GDM1 (cell line): ENCODE results near the gene METAP2.
"Not testable (repeated sequence)": the region's sequence is repeated elsewhere in the genome, so short reads cannot be mapped to it uniquely, and the experiment has no call there.

ENCODE experiments used
- DNase-seq: peaks from one replicate; lab custom pipeline; 2025; lab: John Stamatoyannopoulos, UW

Gene METAP2

DNA sequence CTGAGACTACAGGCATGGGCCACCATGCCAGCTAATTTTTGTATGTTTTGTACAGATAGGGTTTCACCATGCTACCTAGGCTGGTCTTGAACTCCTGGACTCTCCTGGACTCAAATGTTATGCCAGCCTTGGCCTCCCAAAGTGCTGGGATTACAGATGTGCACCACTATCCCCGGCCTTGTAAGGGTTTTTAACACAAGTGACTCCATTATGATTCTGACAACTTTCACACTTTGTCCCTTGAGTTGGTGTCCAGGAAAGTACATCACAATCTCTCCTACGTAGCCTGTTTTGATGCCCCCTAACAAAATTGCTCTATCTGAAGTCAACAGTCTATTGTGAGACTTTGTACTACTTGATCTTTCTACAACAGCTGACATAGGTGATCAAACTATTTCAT lies 11.4 kb upstream of the METAP2 start:
- DNase-seq: no peak

DNA sequence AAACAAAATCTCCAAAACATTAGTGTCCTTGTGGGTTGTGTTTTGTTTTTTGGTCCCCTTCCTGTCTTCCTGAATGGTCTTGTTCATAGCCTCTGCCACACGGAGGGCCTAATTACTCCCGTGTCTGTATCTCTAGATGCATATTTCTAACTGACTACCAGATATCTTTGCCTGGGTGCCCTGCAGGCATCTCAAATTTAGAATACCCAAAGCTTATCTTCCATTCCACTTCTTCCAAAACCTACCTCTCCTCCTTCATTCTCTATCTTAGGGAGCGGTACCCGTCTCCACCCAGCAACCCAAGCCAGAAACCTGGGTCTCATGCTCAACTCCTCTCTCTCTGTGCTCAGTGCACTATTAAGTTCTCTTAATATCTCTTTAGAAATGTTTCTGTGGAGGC lies 10.9 kb upstream of the METAP2 start:
- no peak for DNase-seq

DNA sequence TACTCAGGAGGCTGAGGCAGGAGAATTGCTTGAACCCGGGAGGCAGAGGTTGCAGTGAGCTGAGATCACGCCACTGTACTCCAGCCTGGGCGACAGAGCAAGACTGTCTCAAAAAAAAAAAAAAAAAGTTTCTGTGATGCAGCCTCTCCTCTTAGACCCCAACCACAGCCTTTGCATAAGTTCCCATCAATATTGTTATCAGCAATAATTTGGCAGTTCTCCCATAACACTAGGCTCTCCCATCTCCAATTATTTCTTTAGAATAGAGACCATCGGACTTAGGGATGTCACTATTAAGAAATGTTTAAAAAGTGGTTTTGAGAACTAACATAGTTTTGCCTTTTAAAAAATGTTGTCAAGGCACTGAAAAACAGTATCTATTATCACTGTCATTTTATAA lies 10.2 kb upstream of the METAP2 start:
- not testable (repeated sequence) for DNase-seq

DNA sequence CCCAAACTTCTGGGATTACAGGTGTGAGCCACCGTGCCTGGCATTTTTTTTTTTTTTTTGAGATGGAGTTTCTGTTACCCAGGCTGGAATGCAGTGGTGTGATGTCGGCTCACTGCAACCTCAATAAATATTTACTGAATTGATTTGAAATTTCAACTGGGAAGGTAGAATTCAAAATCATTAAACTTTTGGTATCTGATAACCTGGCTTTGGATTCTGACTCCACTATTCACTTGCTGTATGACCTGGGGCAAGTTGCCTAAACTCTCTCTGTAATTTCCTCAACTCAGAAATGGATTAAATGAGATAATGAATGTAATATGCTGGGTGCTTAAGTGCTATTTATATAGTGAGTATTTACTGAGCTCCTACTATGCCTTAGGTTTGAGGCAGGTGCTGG lies 8.7 kb upstream of the METAP2 start:
- DNase-seq: no peak

DNA sequence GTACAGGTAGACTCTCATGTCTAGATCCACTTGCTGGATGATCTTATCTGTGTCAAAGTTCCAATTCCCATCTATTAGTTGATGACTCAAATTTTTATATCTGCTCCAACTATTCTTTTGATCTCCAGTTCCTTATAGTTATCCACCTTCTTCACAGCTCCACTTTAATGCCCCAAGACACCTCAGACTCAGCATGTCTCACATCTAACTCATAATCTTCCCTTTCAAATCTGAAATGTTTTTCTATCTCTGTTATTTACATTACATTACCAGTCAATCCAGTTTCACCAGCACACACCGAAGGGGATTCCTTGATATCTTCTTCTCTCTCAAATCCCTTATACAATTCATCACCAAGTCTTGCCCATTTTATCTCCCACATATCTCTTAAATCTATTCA lies 3.7 kb upstream of the METAP2 start:
- no peak for DNase-seq

DNA sequence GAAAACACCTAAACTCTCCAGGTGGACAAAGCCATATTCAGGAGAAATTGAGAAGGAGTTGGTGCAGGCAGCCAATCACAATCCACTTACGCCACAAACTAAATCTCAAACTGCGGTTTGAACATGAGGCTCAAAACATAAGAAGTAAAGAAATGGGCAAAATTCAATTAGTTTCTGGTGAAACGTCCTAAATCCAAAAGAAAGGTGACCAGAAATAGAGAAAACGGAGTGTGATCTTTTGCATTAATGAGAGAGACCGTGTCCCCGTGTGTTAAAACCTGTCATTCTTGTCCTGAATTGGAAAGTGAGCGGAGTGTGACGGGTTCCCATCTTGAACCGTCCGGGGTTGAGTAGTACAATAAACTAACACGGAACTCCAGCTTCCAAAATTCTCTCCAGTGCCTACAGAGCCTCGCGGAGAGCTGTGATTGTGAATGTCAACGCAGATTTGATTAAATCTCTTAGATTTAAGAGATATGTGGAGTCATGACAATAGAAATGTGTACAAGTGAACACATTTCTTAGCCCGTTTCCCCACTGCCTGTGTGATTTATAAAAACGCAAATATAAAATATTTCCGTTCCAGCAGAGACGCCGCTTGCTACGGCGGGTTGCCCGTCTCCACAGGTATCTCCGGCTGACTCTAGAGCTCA lies 595 bp upstream of the METAP2 start:
- DNase-seq: no peak

DNA sequence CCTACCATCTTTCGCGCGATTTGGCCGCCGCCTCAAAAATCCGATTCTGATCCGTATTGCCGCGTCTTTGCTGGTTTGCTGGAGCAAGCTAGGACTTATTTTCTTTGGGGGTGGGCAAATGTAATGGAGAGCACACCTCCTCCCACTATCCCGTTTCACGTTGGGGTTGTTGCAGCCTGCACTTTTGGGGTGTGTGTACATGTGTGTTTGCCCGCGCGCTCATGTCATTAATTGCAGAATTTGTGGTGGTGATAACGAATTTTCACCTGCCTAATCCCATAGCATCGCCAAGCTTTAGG lies 657 bp downstream of the METAP2 start:
- no peak for DNase-seq

DNA sequence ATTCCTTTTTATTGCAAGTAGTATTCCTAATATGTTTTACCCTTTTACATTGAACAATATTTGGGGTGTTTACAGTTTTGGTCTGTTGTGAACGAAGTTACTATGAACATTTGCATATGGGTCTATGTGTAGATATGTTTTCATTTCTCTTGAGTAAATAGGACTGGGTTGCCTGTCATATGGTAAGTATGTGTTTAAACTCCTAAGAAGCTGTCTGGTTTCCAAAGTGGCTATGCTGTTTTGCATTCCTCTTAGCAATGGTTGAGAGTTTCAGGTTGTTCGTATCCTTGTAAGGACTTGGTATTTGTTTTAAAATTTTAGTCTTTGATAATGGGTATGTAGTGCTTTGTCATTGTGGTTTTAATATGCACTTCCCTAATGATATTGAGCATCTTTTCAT lies 6.3 kb downstream of the METAP2 start:
- no peak for DNase-seq

DNA sequence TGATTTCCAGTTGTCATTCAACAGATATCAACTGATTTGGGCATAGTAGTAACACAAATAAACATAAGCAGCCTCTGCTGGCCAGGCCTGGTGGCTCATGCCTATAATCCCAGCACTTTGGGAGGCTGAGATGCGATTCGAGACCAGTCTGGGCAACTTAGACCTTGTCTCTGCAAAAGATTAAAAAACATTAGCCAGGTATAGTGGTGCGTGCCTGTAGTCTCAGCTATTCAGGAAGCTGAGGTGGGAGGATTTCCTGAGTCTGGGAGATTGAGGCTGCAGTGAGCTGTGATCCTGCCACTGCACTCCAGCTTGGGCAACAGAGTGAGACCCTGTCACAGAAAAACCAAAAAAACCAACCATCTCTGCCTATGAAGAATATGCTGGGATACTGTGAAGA lies 7.1 kb downstream of the METAP2 start:
- DNase-seq: no peak

DNA sequence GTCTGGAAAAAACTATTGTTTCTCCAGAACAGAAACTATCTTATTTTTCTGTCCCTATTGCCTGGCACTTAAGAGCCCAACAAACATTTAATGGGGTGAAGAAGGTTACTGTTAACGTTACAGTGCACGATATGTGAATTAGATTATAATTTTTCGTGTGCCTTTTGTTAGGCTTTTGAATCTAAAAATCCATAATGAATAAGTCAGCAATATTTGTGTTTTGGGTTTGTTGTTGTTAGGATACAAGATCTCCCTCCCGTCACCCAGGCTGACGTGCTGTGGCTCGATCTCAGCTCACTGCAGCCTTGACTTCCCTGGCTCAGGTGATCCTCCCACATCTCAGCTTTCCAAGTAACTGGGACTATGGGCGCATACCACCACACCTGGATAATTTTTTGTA lies 7.9 kb downstream of the METAP2 start:
- DNase-seq: no peak

DNA sequence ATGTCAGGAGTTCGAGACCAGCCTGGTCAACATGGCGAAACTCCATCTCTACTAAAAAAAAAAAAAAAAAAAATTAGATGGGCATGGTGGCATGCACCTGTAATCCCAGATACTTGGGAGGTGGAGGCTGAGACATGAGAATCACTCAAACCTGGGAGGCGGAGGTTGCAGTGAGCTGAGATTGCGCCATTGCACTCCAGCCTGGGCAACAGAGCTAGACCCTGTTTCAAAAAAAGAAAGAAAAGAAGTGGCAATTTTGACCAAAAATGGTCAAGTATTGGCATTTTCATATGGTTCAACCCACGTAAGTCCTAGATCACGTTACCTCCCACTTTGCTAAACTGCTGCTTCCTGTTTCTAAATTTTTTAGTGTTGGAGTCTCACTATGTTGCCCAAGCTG lies 8.6 kb downstream of the METAP2 start:
- DNase-seq: not testable (repeated sequence)

DNA sequence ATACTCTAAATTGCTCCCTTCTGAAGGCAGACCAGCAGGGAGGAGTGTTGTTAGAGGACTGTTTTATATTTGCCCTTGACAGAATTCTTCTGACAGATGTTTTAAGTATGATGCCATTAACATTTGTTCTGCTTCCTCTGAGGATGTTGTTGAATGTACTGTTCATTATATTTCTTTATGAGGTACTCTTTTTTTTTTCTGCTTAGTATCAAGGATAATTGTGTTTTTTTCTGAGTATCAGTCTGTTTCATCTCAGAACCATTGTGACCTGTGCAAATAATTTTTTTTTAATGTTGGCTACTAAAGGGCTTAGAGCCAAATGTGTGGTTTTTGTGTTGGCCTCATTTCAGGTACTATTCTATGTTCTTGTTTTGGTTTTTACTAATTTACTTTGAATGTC lies 10.6 kb downstream of the METAP2 start:
- no peak for DNase-seq

DNA sequence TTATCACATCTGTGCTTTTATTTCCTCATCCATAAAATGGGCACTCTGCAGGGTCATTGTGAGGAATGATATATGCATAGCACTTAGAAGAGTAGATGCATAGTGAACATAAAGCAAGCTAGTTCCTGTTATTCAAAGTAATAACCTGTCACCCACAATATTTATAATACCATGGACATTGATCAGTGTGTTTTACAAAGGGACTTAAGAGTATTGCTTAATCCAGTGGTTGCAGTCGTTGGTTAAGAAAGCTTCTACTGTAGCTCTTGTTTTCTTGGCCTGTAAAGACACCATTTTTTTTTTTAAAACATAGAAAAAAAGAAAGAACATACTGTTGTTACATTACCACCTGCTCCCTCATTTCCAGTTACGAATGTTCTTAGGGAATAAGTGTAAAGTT lies 13.1 kb downstream of the METAP2 start:
- no peak for DNase-seq

DNA sequence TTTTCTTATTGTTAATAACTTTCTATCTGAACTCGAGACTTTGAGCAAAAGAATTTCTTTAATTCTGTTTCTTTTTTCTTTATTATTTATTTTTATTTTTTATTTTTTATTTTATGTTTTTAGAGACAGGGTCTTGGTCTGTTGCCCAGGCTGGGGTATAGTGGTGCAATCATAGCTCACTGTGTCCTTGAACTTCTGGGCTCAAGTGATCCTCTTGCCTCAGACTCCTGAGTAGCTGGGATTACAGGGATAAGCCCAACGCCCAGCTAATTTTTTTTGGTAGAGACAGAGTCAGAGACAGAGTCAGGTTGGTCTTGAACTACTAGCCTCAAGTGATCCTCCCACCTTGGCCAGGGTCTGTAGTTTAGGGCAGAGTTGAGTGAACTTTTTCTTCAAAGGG lies 18.5 kb downstream of the METAP2 start:
- DNase-seq: no peak

DNA sequence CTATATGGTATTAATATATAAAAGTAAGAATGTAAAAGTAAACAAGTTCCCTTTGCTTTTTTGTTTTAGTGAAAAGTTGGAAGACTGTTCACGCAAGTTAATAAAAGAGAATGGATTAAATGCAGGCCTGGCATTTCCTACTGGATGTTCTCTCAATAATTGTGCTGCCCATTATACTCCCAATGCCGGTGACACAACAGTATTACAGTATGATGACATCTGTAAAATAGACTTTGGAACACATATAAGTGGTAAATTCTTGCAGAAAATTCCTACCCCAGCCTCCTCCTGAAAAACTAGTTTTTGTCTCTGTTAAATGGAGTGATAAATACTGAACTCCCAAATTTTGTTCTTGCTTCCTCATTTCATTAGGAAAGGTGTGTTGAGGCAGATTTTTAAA lies 20.9 kb downstream of the METAP2 start:
- no peak for DNase-seq

DNA sequence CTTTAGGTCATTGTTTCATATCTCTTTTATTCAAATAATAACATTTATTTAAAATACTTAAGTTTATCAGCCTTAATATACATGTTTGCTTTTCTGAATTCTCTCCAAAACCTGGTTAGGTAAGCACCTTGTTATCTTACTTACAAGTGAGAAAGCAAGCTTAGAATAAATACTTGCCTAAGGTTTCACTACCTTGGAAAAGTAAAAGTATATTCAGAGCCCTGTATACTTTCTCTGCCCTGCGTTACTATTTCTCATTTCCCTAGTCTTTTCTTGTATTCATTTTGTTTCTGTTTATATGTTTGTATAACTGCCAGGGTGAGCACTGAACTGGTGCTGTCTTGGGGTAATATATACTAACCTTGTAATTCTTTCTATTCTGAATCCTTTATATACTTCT lies 21.5 kb downstream of the METAP2 start:
- DNase-seq: no peak

DNA sequence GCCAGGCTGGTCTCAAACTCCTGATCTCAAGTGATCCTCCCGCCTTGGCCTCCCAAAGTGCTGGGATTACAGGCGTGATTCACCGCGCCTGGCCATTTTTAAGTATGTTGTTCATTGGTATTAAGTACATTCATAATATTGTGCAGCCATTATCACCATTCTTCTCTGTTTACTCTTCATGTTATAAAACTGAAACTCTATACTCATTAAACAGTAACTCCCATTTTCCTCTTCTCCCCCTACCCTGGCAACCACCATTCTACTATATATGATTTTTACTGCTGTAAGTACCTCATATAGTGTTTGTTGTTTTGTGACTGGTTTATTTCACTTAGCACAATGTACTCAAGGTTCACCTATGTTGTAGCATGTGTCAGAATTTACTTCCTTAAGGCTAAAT lies 23.1 kb downstream of the METAP2 start:
- DNase-seq: no peak

DNA sequence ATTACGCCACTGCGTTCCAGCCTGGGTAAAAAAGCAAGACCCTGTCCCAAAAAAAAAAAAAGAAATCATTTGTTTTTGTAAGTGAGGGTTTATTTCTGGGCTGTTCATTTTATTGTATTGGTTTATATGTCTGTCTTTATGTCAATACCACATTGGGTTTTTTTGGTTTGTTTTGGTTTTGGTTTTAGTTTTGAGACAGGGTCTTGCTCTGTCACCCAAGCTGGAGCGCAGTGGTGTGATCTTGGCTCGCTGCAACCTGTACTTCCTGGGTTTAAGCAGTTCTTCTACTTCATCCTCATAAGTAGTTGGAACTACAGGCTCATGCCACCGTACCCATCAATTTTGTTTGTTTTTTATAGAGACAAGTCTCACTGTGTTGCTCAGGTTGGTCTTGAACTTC lies 25.0 kb downstream of the METAP2 start:
- no peak for DNase-seq

DNA sequence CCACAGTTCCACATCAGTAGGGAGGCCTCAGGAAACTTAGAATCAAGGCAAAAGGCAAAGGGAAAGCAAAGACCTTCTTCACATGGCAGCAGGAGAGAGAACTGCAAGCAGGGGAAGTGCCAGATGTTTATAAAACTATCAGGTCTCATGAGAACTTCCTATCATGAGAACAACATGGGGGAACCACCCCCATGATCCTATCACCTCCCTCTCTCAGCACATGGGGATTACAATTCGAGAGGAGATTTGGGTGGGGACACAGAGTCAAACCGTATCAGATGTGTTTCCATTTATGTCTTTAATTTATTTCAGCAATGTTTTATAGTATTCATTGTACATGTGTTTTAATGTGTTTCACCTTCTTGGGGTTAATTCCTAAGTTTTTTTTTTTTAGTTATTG lies 25.8 kb downstream of the METAP2 start:
- no peak for DNase-seq

DNA sequence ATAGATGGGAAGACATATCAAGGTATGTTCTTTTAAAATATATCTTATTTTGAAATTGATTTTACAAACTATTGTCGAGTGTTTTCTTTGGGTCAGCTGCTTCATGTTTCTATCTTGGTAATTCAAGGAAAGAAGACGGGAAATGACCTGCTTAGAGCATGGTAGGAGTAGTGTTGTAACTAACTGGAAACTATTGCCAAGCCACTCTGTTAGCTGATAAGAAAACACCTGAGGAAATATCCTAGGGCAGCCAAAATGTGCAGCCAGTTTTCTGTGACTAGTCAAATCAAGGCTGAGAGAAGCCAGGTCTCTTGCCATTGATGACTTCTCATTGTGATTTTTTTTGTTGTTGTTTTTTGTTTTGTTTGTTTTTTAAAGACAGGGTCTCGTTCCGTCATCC lies 30.2 kb downstream of the METAP2 start:
- DNase-seq: no peak

DNA sequence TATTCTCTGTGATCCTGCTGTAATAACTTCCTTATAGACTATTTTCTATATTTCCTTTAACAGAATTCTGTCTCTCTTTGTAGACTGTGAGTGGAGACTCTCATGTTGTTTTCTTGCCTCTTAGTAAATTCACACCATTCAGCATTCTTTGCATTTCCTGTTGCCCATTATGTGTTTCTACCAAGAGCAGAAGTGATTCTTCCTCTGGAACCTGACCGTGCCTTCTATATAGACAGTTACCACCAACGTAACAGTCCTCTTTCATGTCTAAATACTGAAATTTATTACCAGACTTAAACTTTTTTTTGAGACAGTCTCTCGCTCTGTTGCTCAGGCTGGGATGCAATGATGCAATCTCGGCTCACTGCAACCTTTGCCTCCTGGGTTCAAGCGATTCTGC lies 31.1 kb downstream of the METAP2 start:
- no peak for DNase-seq

DNA sequence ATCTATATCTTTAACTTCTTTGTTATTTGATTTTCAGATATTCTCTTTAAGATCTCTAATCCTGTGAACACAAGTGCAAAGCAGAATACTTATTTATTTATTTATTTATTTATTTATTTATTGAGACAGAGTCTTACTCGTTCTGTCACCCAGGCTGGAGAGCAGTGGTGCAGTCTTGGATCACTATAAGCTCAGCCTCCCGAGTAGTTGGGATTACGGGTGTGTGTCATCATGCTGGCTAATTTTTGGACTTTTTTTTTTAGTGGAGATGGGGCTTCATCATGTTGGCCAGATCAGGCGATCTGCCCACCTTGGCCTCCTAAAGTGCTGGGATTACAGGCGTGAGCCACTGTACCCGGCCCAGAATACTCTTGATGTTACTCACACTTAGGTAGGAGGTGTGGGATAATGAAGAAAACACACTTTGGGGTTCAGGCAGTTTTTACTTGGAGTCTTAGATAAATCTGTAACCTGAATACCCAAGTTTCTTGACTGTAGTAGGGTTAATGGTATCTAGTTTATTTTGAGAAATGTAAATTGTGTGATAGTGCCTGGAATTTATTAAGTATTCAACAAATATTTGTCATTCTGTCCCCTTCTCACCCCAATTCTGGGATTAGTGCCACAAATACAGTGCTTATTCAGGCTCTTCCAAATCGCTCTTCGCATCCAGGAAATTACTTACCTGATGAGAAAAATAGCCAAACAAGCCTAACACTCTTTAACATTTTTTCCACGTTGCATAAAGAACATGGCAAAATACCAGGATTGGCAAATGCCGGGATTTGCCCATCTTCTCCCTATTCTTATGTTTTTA lies 33.0 kb downstream of the METAP2 start:
- DNase-seq: no peak

DNA sequence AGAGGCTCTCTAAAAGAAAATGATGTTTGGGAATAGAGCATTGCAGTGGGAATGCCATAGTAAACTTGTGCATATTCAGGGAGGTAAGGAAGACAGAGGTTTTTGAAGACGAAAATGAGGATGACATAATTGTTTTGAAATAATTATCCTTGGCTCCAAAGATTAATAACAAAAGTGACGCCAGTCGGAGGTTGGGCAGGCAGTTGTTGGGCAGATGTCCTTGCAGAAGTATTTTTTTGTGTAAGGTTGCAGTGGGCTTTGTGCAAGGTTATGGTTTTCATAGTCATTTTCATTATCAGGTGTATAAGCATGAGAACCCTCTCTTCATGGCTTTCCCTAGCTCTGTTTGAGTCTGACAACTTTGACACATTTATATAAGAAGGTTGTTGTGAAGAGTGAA lies 35.3 kb downstream of the METAP2 start:
- DNase-seq: no peak

DNA sequence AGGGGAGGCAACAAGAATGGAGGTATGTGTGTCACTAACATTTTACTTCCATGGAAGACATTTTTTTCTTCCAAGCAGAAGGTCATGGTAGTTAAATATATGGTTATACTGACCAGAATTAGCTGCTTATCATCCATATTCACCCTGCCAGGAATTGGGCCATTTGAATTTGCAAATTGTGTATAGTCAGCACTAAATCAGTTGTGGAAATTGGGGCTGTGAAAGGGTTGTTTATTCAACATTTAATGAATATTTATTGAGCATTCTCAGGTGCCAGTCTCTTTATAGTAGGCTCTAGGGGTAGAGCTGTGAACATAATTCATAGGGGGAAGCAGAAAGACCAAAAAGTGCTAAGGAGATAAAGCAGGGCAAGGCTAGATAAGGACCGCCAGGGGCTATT lies 38.0 kb downstream of the METAP2 start:
- DNase-seq: no peak
